SU-DHL-6 (cell line): ENCODE data around the gene TFIP11.

Experiments
- CTCF ChIP-seq: fragments of 200-600 bp; sonication (generic); IDR thresholded peaks from one replicate; pipeline ENCODE4 v1.5.1; 2017; ENCODE audit warnings: antibody characterized with exemption, mild to moderate bottlenecking, low read length, moderate library complexity; ENCODE audit not compliant: insufficient read depth, poor library complexity, severe bottlenecking
- EZH2phosphoT487 ChIP-seq: fragments of 200-600 bp; sonication (generic), shearing (Covaris generic); conservative IDR thresholded peaks from 2 replicates; pipeline ENCODE4 v1.6.1; 2018; ENCODE audit warnings: mild to moderate bottlenecking, antibody characterized with exemption, low read length, moderate library complexity, mixed read lengths

DNA sequence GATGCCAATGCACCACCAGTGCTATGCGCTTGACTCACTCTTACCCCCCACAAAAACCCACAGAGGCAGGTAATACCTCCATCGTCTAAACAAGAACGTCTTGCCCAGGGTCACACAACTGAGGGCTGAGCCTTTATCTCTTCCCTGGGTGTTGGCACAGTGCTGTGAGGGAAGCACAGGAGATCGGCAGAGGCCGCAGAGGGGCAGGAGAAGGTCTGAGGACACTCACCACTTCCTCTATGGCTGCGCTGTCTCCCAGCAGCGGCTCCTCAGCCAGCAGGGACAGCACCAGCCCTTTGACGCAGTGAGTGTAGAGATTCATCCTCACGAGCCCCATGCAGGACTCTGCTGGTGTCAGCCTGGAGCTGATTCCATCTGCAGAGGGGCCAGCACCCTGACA is 48.6 kb downstream of the TFIP11 start:
- TF ChIP-seq CTCF (no peak), EZH2phosphoT487 (no peak)
